Myocyte (in vitro differentiated cells): Measurements from ENCODE around the gene SHC1. TPM values are rescaled to one million over a fixed set of nuclear protein-coding genes. Genes with fewer than 3 reads are reported as not detected.

ENCODE experiments used
- DNase-seq: peaks from one replicate; pipeline ENCODE4 v3.0.0-alpha.2; 2012; ENCODE audit warnings: low read depth
- total RNA-seq: library from RNA; depleted of rRNA; stranded (reverse); fragments of >200 nt; gene quantifications from 2 replicates; pipeline ENCODE4 v1.2.3, GENCODE V29; 2014

SHC1 gene
- total RNA-seq, 1 donor from 2014 or later: 171 TPM

- DNase-seq: peak; percentile 98
Observed at GRCh38 chr1:154974808-154975408, 4.4 kb upstream of the SHC1 start.

- DNase-seq: peak; percentile 100
Observed at GRCh38 chr1:154974102-154974807, 3.7 kb upstream of the SHC1 start, which contains the start of gene CKS1B. CKS1B (plus strand) TSS chr1:154974681; CDS start chr1:154974746, 65 bp downstream.

GRCh38 chr1:154973344-154974101 lies 3.0 kb upstream of the SHC1 start:
- DNase-seq: peak; percentile 98

GRCh38 chr1:154972517-154973343 lies 2.2 kb upstream of the SHC1 start:
- DNase-seq: peak; percentile 93

GRCh38 chr1:154972213-154972516 lies 1.6 kb upstream of the SHC1 start:
- no peak for DNase-seq

GRCh38 chr1:154971341-154971998 lies 923 bp upstream of the SHC1 start:
- DNase-seq: no peak

GRCh38 chr1:154969860-154970452 lies 591 bp downstream of the SHC1 start:
- DNase-seq: peak; percentile 7

- DNase-seq: no peak
Observed at GRCh38 chr1:154969246-154969645, 1.3 kb downstream of the SHC1 start.

GRCh38 chr1:154968731-154969130 lies 1.8 kb downstream of the SHC1 start:
- DNase-seq: no peak

- DNase-seq: no peak
Observed at GRCh38 chr1:154967331-154967950, 3.1 kb downstream of the SHC1 start.

GRCh38 chr1:154966111-154966510 lies 4.4 kb downstream of the SHC1 start:
- no peak for DNase-seq

GRCh38 chr1:154964359-154964758 lies 6.2 kb downstream of the SHC1 start:
- no peak for DNase-seq

- DNase-seq: no peak
Observed at GRCh38 chr1:154963643-154964042, 6.9 kb downstream of the SHC1 start.

GRCh38 chr1:154962795-154963330 lies 7.7 kb downstream of the SHC1 start:
- no peak for DNase-seq

GRCh38 chr1:154962156-154962749 lies 8.3 kb downstream of the SHC1 start:
- DNase-seq: peak; percentile 39

- DNase-seq: peak; percentile 83
Observed at GRCh38 chr1:154961207-154962155, 9.1 kb downstream of the SHC1 start, which contains the start of gene PYGO2. PYGO2 (minus strand) TSS chr1:154961782; CDS start chr1:154961576, 206 bp downstream.

GRCh38 chr1:154960446-154961136 lies 10.0 kb downstream of the SHC1 start:
- no peak for DNase-seq

- no peak for DNase-seq
Observed at GRCh38 chr1:154959426-154959780, 11.1 kb downstream of the SHC1 start.
